HCT116 (cell line): ENCODE results near the gene MS4A3. TPM values are rescaled to one million over a fixed set of nuclear protein-coding genes. Genes with fewer than 3 reads are reported as not detected.
"Not testable (repeated sequence)": the region's sequence is repeated elsewhere in the genome, so short reads cannot be mapped to it uniquely, and the experiment has no call there.

Experiments
- ATAC-seq: fragments of 200-7000 bp; cut with Tn5 transposase; 2 replicates; pipeline ENCODE4 v1.9.1; 2020; ENCODE audit warnings: mild to moderate bottlenecking, moderate library complexity
- BruUV-seq: library from RNA; stranded (reverse); fragments of 400-500 nt; replicated peaks from 2 replicates; lab custom pipeline; 2021; lab: Mats Ljungman, UMichigan
- CTCF ChIA-PET: fragments of 300-600 bp; sonication (Branson Sonifier 250); formaldehyde crosslinking; loops from one replicate; lab custom pipeline; 2021; ENCODE audit warnings: antibody characterized with exemption; lab: Charles Lee
- POLR2A ChIA-PET: fragments of 300-600, 350-600 bp; sonication (Branson Sonifier 250); formaldehyde crosslinking; loops from one replicate; lab custom pipeline; 2021; ENCODE audit warnings: antibody characterized with exemption; lab: Charles Lee
- RAD21 ChIA-PET, 2 experiments: fragments of 300-600 bp; sonication (Branson Sonifier 250); formaldehyde crosslinking; loops; one replicate each; lab custom pipeline; 2023; ENCODE audit warnings: low total read pairs in 2 of 2; ENCODE audit not compliant: uncharacterized antibody in 2 of 2, unreplicated experiment in 2 of 2, low non-redundant PET in 1 of 2; lab: Charles Lee
- DNase-seq: peaks from one replicate; pipeline ENCODE4 v3.0.0-alpha.2; 2010; ENCODE audit warnings: low read depth, low spot score
- H2AFZ ChIP-seq: fragments of 200-600 bp; shearing (Covaris generic), sonication (generic); 2 replicates; pipeline ENCODE4 v1.6.1; 2017; ENCODE audit warnings: low read depth, mixed run types, mixed read lengths, antibody characterized with exemption, low read length; ENCODE audit not compliant: poor library complexity, severe bottlenecking
- H3K27ac ChIP-seq: 2 replicates; pipeline ENCODE4 v1.5.1; 2012; ENCODE audit warnings: low read depth, low read length
- H3K27me3 ChIP-seq: fragments of 200-600 bp; sonication (generic); 2 replicates; pipeline ENCODE4 v1.6.1; 2016; ENCODE audit warnings: mixed run types, low read length, mixed read lengths; ENCODE audit not compliant: insufficient read depth
- H3K36me3 ChIP-seq, 2 experiments: fragments of 200-500 bp in 1 of 2; fragments of 200-600 bp in 1 of 2; sonication (Bioruptor generic) in 1 of 2; sonication (generic) in 1 of 2; 2 replicates each; pipeline versions ENCODE4 v1.5.1 to v1.6.1; 2014 to 2016; ENCODE audit warnings: low read length in 2 of 2, inconsistent platforms in 1 of 2, mixed read lengths in 1 of 2, mixed run types in 1 of 2; ENCODE audit not compliant: insufficient read depth in 2 of 2, control insufficient read depth in 1 of 2
- H3K4me1 ChIP-seq, 2 experiments: fragments of 200-600 bp in 1 of 2; sonication (generic) in 1 of 2; 2 replicates each; pipeline versions ENCODE4 v1.5.1 to v1.6.1; 2012 to 2017; ENCODE audit warnings: low read length in 2 of 2, inconsistent platforms in 1 of 2, mild to moderate bottlenecking in 1 of 2, mixed read lengths in 1 of 2, mixed run types in 1 of 2, moderate library complexity in 1 of 2; ENCODE audit not compliant: insufficient read depth in 2 of 2, control insufficient read depth in 1 of 2
- H3K4me2 ChIP-seq: fragments of 200-600 bp; sonication (generic); 2 replicates; pipeline ENCODE4 v1.6.1; 2017; ENCODE audit warnings: mixed run types, low read length, mixed read lengths
- H3K4me3 ChIP-seq, 2 experiments: fragments of 200-600 bp in 1 of 2; sonication (generic) in 1 of 2; replicated peaks in 1 of 2; 2 replicates each; pipeline ENCODE4 v1.5.1; 2011 to 2016; ENCODE audit warnings: low read length in 2 of 2, control low read depth in 1 of 2, low read depth in 1 of 2, mild to moderate bottlenecking in 1 of 2, mixed read lengths in 1 of 2, mixed run types in 1 of 2
- H3K79me2 ChIP-seq: fragments of 200-600 bp; sonication (generic); 2 replicates; pipeline ENCODE4 v1.6.1; 2017; ENCODE audit warnings: mild to moderate bottlenecking, mixed run types, low read length, moderate library complexity, mixed read lengths; ENCODE audit not compliant: insufficient read depth
- H3K9ac ChIP-seq: fragments of 200-600 bp; sonication (generic); 2 replicates; pipeline ENCODE4 v1.6.1; 2016; ENCODE audit warnings: low read length, mixed read lengths
- H3K9me2 ChIP-seq: fragments of 200-600 bp; sonication (generic), shearing (Covaris generic); 2 replicates; pipeline ENCODE4 v1.6.1; 2017; ENCODE audit warnings: mixed run types, mild to moderate bottlenecking, moderate library complexity; ENCODE audit not compliant: insufficient read depth
- H3K9me3 ChIP-seq, 2 experiments: fragments of 200-500 bp in 1 of 2; fragments of 200-600 bp in 1 of 2; sonication (Bioruptor generic) in 1 of 2; sonication (generic) in 1 of 2; 2 replicates each; pipeline ENCODE4 v1.6.1; 2014 to 2017; ENCODE audit warnings: low read length in 2 of 2, mixed read lengths in 2 of 2, inconsistent platforms in 1 of 2, low read depth in 1 of 2, mild to moderate bottlenecking in 1 of 2, mixed run types in 1 of 2, moderate library complexity in 1 of 2; ENCODE audit not compliant: control insufficient read depth in 1 of 2, insufficient read depth in 1 of 2
- H4K20me1 ChIP-seq: fragments of 200-600 bp; sonication (generic), shearing (Covaris generic); 2 replicates; pipeline ENCODE4 v1.6.1; 2017; ENCODE audit warnings: mixed run types, mild to moderate bottlenecking, moderate library complexity; ENCODE audit not compliant: insufficient read depth
- ELF1 ChIP-seq: IDR thresholded peaks from 2 replicates; pipeline ENCODE4 v1.6.1; 2012; ENCODE audit warnings: low read depth, borderline replicate concordance
- JUND ChIP-seq: IDR thresholded peaks from 2 replicates; pipeline ENCODE4 v1.6.1; 2012
- POLR2AphosphoS5 ChIP-seq: IDR thresholded peaks from 2 replicates; pipeline ENCODE4 v1.6.1; 2011; ENCODE audit warnings: mild to moderate bottlenecking, low read depth, low read length, moderate library complexity
- SP1 ChIP-seq: IDR thresholded peaks from 2 replicates; pipeline ENCODE4 v1.6.1; 2012; ENCODE audit warnings: low read depth
- SRF ChIP-seq: IDR thresholded peaks from 2 replicates; pipeline ENCODE4 v1.6.1; 2012; ENCODE audit warnings: low read depth
- intact Hi-C: fragments of 100-400 bp; cut with micrococcal nuclease; formaldehyde crosslinking; loops from 2 replicates; pipeline ENCODE4 v1.10.0; 2022
- total RNA-seq: library from RNA; stranded (reverse); gene quantifications from one replicate; pipeline ENCODE4 v1.2.1, GENCODE V29; 2021; ENCODE audit not compliant: unreplicated experiment
- TF ChIP-seq, protein P1 (sequence below): IDR thresholded peaks from 2 replicates; pipeline ENCODE4 v1.6.1; 2011; ENCODE audit warnings: mild to moderate bottlenecking, low read length, moderate library complexity; ENCODE audit not compliant: insufficient replicate concordance; ENCODE audit errors: extremely low read depth

The MS4A3 gene
- total RNA-seq, 1 experiment from 2014 or later, result not detected

DNA sequence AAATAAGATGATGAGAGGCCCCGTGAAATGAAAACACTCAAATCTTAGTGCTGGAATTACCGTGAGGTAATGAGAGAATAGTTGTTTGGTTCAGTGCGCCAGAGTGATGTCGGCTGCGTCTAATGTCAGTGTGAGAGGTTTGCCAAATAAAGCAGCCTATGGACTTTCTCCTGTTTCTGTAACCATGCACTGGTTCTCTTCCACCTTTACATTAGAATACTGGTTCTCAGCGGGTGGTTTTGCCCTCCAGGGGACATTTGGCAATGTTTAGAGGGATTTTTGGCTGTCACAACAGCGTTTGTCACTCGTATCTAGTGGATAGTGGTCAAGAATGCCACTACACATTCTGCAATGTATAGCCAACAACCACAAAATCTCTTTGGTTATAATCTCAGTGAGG is 38.4 kb upstream of the MS4A3 start (continued):
- TF ChIP-seq, protein P1, sequence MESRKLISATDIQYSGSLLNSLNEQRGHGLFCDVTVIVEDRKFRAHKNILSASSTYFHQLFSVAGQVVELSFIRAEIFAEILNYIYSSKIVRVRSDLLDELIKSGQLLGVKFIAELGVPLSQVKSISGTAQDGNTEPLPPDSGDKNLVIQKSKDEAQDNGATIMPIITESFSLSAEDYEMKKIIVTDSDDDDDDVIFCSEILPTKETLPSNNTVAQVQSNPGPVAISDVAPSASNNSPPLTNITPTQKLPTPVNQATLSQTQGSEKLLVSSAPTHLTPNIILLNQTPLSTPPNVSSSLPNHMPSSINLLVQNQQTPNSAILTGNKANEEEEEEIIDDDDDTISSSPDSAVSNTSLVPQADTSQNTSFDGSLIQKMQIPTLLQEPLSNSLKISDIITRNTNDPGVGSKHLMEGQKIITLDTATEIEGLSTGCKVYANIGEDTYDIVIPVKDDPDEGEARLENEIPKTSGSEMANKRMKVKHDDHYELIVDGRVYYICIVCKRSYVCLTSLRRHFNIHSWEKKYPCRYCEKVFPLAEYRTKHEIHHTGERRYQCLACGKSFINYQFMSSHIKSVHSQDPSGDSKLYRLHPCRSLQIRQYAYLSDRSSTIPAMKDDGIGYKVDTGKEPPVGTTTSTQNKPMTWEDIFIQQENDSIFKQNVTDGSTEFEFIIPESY, result no peak
- TF ChIP-seq SRF, result no peak
- no peak for TF ChIP-seq ELF1
- no peak for TF ChIP-seq SP1

DNA sequence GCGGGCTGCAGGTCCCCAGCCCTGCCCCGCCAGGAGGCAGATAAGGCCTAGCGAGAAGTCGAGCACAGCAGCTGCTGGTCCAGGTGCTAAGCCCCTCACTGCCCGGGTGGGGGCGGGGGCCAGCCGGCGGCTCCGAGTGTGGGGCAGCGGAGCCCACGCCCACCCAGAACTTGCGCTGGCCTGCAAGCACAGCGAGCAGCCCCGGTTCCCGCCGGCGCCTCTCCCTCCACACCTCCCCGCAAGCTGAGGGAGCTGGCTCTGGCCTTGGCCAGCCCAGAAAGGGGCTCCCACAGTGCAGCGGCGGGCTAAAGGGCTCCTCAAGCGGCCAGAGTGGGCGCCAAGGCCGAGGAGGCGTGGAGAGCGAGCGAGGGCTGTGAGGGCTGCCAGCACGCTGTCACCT is 36.1 kb upstream of the MS4A3 start:
- ATAC-seq, H3K36me3 ChIP-seq, H3K79me2 ChIP-seq, H3K27me3 ChIP-seq, H2AFZ ChIP-seq, CTCF ChIA-PET, H3K4me2 ChIP-seq, H4K20me1 ChIP-seq, intact Hi-C loops, H3K9me2 ChIP-seq, DNase-seq, H3K4me1 ChIP-seq, H3K9ac ChIP-seq, H3K9me3 ChIP-seq, POLR2A ChIA-PET, RAD21 ChIA-PET, H3K4me3 ChIP-seq, BruUV-seq, H3K27ac ChIP-seq: not testable (repeated sequence)

DNA sequence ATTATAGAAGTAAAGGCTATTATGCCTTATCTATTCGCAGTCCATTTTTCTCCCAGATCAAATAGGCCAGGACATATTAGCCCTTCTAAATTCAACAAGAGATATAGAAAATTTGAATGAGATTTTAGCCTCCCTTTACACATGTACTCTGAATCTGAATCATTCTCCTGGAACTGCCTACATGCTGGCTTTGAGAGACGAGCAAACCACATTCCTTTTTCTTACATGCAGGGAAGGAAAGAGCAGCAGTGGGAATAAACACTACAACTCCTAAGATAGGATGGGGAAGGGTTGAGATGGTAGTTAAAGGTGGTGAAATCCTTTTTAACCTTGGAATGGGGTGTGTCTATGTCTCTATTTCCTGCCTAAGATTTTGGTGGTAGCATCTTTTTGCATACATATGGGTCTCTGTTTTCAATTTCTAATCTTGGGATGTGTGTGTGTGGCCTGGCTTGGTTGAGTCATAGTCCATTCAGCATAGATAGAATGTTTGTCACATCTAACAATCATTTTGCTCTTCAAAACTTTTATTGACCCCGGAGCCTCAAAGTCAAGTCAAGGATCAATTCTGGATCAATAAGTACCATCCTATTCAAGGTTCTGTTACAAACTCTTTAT is 27.3 kb upstream of the MS4A3 start:
- intact Hi-C loops, result no loop called here
- Histone ChIP-seq H3K36me3 (no peaks in the 10 kb centered on the region), H3K4me1 (no peaks in the 10 kb centered on the region), H3K4me3 (no peak overlapping the region), H3K9me3 (no peaks in the 10 kb centered on the region), H2AFZ (no peak overlapping the region), H3K9ac (no peak overlapping the region), H3K27ac (no peak overlapping the region), H3K79me2 (no peaks in the 10 kb centered on the region), H3K27me3 (no peaks in the 10 kb centered on the region), H3K9me2 (no peaks in the 10 kb centered on the region), H4K20me1 (no peaks in the 10 kb centered on the region), H3K4me2 (no peak overlapping the region)
- ChIA-PET RAD21 (no interaction called here), POLR2A (no interaction called here), CTCF (no interaction called here)
- ATAC-seq (no peak), DNase-seq (no peak)
- no TSS peak for BruUV-seq
- TF ChIP-seq POLR2AphosphoS5 (no peak), JUND (no peak), SRF (no peak), ELF1 (no peak)
